ENCODE measurements around the gene SLC9A3.

DNA sequence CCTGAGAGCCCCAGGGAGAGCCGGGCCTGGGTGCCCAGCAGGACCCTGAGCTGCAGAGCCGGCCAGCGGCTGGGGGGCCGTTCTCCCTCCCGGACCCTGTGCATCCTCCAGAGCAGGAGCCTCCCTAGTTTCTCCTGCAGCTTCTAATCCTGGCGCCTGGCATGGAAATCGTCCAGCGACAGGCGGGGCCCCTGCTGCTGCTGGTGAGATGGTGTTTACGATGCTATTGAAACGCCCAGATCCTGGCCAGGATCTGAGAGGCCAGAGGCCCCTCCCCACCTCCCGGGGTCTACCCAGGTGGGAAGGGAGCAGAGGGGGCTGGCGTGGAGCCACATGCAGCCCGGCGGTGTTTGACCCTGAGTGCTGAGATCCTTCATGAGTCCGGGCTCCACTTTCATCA lies 49.7 kb upstream of the SLC9A3 start:
- TF ChIP-seq, protein P1, sequence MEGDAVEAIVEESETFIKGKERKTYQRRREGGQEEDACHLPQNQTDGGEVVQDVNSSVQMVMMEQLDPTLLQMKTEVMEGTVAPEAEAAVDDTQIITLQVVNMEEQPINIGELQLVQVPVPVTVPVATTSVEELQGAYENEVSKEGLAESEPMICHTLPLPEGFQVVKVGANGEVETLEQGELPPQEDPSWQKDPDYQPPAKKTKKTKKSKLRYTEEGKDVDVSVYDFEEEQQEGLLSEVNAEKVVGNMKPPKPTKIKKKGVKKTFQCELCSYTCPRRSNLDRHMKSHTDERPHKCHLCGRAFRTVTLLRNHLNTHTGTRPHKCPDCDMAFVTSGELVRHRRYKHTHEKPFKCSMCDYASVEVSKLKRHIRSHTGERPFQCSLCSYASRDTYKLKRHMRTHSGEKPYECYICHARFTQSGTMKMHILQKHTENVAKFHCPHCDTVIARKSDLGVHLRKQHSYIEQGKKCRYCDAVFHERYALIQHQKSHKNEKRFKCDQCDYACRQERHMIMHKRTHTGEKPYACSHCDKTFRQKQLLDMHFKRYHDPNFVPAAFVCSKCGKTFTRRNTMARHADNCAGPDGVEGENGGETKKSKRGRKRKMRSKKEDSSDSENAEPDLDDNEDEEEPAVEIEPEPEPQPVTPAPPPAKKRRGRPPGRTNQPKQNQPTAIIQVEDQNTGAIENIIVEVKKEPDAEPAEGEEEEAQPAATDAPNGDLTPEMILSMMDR (IDR thresholded peaks at IDR 0.05) = no peak
- no peak for TF ChIP-seq POLR2A (IDR thresholded peaks at IDR 0.05)
